22Rv1 (cell line): ENCODE data around the gene HSPA14.

Experiments
- CTCF ChIP-seq: fragments of 450-650 bp; IDR thresholded peaks from 2 replicates; pipeline ENCODE4 v1.5.1; 2017; ENCODE audit warnings: mild to moderate bottlenecking
- ZFX ChIP-seq: fragments of 450-650 bp; IDR thresholded peaks from 2 replicates; pipeline ENCODE4 v1.6.1; 2017; ENCODE audit warnings: antibody characterized with exemption, borderline replicate concordance

- no peak for TF ChIP-seq CTCF
- TF ChIP-seq ZFX: no peak
Measured at GRCh38 chr10:14821635-14822375, 16.3 kb upstream of the HSPA14 start.
